Medulla oblongata (tissue), 1 donor: Measurements from ENCODE around the gene KRTAP10-12.

Source experiments
- DNase-seq: peaks from one replicate; pipeline ENCODE4 v3.0.0-alpha.2; 2015; ENCODE audit errors: extremely low spot score

KRTAP10-12 gene

GRCh38 chr21:44711327-44712202, 14.6 kb downstream of the KRTAP10-12 start, which contains the start of gene TSPEAR:
Gene TSPEAR (minus strand): TSS chr21:44711572. CDS start chr21:44711514, 58 bp downstream.
- DNase-seq, result no peak

GRCh38 chr21:44712203-44713028, 15.4 kb downstream of the KRTAP10-12 start:
- no peak for DNase-seq

- no peak for DNase-seq
Observed at GRCh38 chr21:44713130-44713529, 16.2 kb downstream of the KRTAP10-12 start.

GRCh38 chr21:44713846-44714245, 16.9 kb downstream of the KRTAP10-12 start:
- no peak for DNase-seq

- DNase-seq, result no peak
Observed at GRCh38 chr21:44714905-44715304, 17.9 kb downstream of the KRTAP10-12 start.

- DNase-seq, result no peak
Observed at GRCh38 chr21:44716984-44717383, 20.0 kb downstream of the KRTAP10-12 start.

GRCh38 chr21:44718093-44718492, 21.1 kb downstream of the KRTAP10-12 start:
- DNase-seq, result no peak

GRCh38 chr21:44718571-44718970, 21.6 kb downstream of the KRTAP10-12 start:
- DNase-seq, result no peak

- DNase-seq, result no peak
Observed at GRCh38 chr21:44720170-44720569, 23.2 kb downstream of the KRTAP10-12 start.

GRCh38 chr21:44722731-44723130, 25.8 kb downstream of the KRTAP10-12 start:
- DNase-seq, result no peak

GRCh38 chr21:44723177-44724131, 26.5 kb downstream of the KRTAP10-12 start:
- DNase-seq, result no peak

GRCh38 chr21:44724196-44724595, 27.2 kb downstream of the KRTAP10-12 start:
- DNase-seq, result no peak

GRCh38 chr21:44724926-44725325, 28.0 kb downstream of the KRTAP10-12 start:
- DNase-seq, result no peak

- no peak for DNase-seq
Observed at GRCh38 chr21:44726826-44727225, 29.9 kb downstream of the KRTAP10-12 start.

GRCh38 chr21:44727321-44727720, 30.3 kb downstream of the KRTAP10-12 start:
- no peak for DNase-seq

GRCh38 chr21:44727757-44728156, 30.8 kb downstream of the KRTAP10-12 start:
- no peak for DNase-seq

GRCh38 chr21:44728716-44729115, 31.7 kb downstream of the KRTAP10-12 start:
- no peak for DNase-seq

- no peak for DNase-seq
Observed at GRCh38 chr21:44729336-44730027, 32.5 kb downstream of the KRTAP10-12 start.

- no peak for DNase-seq
Observed at GRCh38 chr21:44730028-44730395, 33.0 kb downstream of the KRTAP10-12 start.

- DNase-seq, result no peak
Observed at GRCh38 chr21:44730951-44731579, 34.1 kb downstream of the KRTAP10-12 start.
